Measurements from ENCODE around the gene SCN2B.
A peak's percentile ranks its signal among the peaks of the same experiment; 100 is the strongest.
"Not testable (repeated sequence)": the region's sequence is repeated elsewhere in the genome, so short reads cannot be mapped to it uniquely, and the experiment has no call there.

SCN2B gene

GRCh38 chr11:118206391-118207031 is 30.1 kb upstream of the SCN2B start:
- DNase-seq: peak; percentile 64 to 93 (median 85)

GRCh38 chr11:118205606-118206378 is 29.4 kb upstream of the SCN2B start:
- DNase-seq: peak in 1 of 4 experiments; percentile 21

- no peak for DNase-seq
These were observed 26.4 kb upstream of the SCN2B start for GRCh38 chr11:118202599-118203422.

- no peak for DNase-seq
These were observed 25.5 kb upstream of the SCN2B start for GRCh38 chr11:118201966-118202365.

- DNase-seq: no peak
These were observed 24.7 kb upstream of the SCN2B start for GRCh38 chr11:118200901-118201680.

GRCh38 chr11:118200497-118200896 is 24.1 kb upstream of the SCN2B start:
- DNase-seq: no peak

GRCh38 chr11:118199135-118199534 is 22.7 kb upstream of the SCN2B start:
- DNase-seq: no peak

- peak; percentile 79 to 92 (median 87) for DNase-seq
These were observed 21.9 kb upstream of the SCN2B start for GRCh38 chr11:118198370-118198769.

- DNase-seq: peak in 3 of 4 experiments; percentile 40 to 55 (median 42)
These were observed 18.6 kb upstream of the SCN2B start for GRCh38 chr11:118194835-118195627.

- no peak for DNase-seq
These were observed 17.6 kb upstream of the SCN2B start for GRCh38 chr11:118193910-118194566.

- DNase-seq: not testable (repeated sequence)
These were observed 16.4 kb upstream of the SCN2B start for GRCh38 chr11:118192817-118193216.

- not testable (repeated sequence) for DNase-seq
These were observed 14.6 kb upstream of the SCN2B start for GRCh38 chr11:118190942-118191506.

- DNase-seq: peak; percentile 22 to 79 (median 57)
These were observed 10.1 kb upstream of the SCN2B start for GRCh38 chr11:118186346-118187107.

- DNase-seq: peak; percentile 68 to 87 (median 76)
These were observed 8.5 kb upstream of the SCN2B start for GRCh38 chr11:118184784-118185579.

- peak; percentile 40 to 73 (median 61) for DNase-seq
These were observed 7.3 kb upstream of the SCN2B start for GRCh38 chr11:118183691-118184090.

GRCh38 chr11:118180300-118180703 is 3.9 kb upstream of the SCN2B start:
- DNase-seq: peak in 3 of 4 experiments; percentile 22 to 49 (median 42)

GRCh38 chr11:118176778-118177134 is 317 bp upstream of the SCN2B start:
- DNase-seq: no peak

GRCh38 chr11:118175031-118175992 is 1.1 kb downstream of the SCN2B start:
- peak in 3 of 4 experiments; percentile 25 to 43 (median 30) for DNase-seq
